Right kidney (tissue), 1 donor: Measurements from ENCODE around the gene ZBTB7C.

ENCODE experiments used
- DNase-seq: peaks from one replicate; pipeline ENCODE4 v3.0.0-alpha.2; 2016

Gene ZBTB7C

DNA sequence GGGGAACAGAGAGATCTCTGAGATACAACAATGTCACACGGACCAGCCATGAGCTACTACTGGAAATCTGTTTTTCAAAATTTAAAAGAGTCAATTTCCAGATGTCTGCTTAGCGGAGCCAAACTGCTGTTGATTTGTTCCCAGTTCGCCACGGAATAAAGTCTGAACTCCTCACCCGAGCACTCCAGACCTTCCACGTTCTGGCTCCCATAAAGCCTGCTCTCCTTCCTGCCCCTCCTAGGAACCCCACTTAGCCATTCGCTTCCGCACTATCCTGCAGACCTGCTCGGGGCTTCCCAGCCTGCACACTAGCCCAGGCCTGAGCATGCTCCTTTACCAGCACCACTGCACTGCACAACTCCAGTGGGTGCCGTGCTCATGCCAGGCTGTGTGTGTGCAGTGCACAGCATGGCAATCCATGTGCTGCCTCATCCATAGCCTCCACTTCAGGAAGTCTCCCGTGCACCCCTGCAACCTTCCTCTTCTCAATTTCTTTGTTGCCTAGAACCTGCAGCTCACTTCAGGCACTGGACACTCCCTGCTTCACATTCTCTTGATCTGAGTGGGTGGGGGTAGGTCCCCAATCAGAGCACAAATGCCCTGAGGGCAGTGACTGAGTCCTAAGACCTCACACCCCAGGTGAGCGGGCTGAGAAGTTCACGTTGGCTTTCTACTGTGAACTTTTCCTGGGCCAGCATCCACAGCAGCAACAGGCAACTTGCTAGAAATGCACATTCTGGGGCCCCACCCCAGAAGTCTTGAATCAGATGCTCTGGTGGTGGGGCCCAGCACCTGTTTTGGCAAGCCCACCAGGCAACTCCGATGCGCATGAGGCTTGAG, 53.7 kb downstream of the ZBTB7C start:
- no peak for DNase-seq

DNA sequence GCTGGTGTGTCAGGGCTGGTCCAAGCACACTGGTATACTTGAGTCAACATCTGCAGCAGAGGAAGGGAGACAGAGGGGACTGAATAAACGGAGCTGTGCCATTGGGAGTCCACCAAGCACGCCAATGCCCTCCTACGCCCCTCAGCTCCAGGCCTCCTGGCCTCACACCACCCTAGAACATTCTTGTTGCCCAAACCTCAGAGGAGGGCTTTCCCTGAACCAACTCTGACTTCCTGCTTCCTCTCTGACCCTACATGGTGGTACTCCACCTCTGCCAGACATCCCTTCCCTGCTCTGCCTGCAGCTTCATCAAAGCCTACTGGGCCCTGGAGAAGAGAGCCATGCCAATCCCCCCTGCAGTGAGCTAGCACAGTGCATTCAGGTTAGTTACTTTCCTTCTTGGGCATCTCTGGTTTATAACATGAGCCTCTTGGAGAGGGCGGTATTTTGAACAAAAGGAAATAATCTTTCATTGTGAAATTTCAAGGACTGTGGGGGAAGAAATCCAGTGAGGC, 54.4 kb downstream of the ZBTB7C start:
- DNase-seq, result no peak

DNA sequence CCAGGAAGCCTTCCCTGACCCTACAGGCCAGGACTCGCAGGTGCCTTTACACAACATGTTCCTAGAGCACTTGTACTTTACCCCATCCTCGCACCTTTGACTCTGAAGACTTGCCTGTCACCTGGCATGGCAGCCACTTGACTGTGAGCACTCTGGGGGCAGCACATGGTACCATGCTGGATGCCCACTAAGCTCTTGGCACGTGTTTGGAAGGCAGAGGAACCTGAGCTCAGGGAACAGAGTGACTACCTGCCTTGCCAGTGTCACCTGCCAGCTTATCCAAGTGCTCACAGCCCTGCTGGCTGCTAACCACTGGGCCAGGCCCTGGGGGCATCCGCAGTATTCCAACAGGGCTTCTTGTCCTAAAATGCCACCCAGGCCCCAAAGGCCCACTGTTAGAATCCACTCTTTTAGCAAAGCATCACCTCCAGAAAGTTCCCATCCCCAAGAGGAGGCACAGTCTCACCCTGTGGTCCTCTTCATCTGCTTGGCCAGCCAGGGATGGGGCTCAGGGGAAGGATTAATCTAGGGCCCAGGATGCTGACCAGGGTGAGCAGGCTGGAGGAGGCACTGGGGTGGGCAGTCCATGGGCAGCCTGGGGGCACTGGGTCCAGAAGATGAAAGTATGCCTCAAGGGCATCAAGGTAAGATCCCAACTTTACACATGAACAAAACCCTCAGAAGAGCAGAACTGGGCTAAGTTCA, 57.0 kb downstream of the ZBTB7C start:
- no peak for DNase-seq

DNA sequence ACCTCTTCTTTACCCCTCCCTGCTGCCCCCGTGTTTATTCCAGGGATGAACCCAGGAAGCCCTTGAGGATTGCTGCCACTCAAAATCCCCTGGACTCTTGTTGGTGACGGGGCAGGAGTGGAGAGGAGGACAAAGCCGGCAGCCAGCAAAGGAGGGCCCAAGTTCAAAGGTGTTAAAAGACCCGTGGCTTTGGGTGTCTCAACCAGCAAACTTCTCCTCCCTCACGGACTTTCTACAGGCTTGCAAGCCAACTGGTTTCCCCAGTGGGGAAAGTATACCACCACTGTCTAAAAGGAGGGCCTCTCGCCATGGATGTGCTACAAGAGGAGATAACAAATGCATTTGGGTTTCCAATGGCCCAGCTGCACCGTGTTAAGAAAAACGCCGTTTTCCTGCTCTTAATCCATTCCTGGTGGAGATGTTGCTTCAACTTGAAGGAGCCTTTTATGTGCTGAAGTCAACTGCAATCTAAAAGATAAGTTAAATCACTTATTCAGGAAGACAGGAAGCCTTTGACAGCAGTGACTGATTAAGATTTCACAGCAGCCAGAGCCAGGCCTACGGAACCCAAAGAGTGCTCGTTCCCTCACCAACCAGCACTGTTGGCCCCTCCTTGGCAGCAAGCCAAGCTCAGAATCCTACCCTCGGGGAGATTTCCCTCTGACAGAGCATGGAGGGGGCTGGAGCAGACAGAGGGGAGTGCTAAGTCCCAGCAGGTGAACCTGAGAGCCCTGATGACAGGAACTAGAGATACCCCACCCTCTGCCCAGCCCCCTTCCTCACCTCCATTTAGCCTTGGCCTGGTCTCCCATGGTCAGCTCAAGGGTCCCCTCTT, 57.8 kb downstream of the ZBTB7C start:
- DNase-seq, result no peak

GRCh38 chr18:48348739-48349138, 60.4 kb downstream of the ZBTB7C start:
- DNase-seq, result no peak

GRCh38 chr18:48347756-48348326, 61.3 kb downstream of the ZBTB7C start:
- DNase-seq, result no peak

DNA sequence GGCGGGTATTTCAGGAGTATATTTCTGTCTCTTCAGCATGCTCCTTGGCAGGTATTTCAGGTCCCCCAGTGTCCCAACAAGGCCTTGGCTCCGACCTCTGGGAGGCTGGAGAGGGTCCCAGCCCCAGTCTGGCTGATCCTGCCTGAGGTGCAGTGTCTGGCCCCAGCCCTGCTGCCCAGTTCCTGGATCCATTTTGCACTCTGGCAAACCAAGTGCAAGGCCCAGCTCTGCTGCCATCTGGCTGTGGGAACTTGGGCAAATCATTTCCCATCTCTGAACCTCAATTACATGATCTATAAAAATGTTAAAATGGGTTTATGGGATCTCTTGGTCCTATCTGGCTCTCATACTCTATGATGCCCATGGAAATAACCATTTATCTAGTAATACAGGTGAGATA, 63.6 kb downstream of the ZBTB7C start:
- no peak for DNase-seq

DNA sequence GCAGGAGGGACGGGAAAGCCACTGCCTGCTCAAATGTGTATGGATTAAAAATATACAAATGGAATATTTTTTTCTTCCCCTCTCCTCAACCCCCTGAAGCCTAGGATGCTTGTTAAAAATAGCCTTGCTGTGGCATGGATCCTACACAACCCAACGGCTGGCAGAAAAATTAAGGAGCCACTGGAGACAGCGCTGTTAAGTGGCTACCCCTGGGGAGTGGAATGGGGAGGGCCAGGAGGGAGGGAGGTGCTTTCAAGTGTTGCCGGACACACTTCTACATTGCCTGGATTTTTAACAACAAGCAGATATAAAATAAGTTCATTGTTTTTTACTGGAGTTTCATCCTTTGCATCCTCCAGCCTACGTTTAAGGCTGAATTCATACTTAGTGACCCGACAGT, 66.6 kb downstream of the ZBTB7C start:
- no peak for DNase-seq

DNA sequence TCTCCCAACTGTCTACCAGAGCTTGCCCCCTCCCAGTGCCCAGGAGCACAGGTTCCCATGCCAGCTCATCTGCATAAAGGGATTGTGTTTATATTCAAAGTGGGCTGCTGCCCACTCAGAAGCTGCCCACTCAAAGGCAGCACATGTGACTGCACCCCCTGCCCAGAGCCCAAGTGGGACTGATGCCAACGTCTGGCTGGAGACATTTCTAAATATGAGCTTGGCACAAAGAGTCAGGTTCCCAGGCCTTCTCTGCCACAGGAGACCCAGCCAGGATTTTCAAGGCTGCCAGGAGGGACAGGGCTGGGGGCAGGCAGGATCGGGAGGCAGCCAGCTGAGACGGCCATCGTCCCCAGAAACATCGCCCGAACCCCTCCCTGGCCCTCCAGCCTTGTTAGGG, 67.1 kb downstream of the ZBTB7C start:
- no peak for DNase-seq

DNA sequence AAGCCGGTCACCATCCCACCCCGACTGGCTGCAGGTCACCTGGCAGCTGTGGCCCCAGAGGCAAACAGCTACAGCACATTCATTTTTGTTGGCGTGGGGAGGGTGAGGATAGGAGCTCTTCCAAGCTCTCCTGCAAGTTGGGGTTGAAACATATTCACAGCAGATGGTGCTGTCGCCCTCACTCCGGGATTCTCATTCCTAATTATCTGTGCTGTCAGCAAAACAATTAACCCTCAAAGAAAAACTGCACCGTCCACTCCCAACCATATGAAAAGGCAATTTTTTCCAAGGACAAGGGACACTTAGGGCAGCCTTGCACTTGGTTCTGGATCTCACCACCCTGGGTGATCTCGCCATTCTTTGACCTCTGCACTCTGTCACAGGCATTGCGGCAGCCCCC, 68.6 kb downstream of the ZBTB7C start:
- DNase-seq, result no peak

- DNase-seq, result no peak
Observed at GRCh38 chr18:48339692-48340091, 69.5 kb downstream of the ZBTB7C start.

DNA sequence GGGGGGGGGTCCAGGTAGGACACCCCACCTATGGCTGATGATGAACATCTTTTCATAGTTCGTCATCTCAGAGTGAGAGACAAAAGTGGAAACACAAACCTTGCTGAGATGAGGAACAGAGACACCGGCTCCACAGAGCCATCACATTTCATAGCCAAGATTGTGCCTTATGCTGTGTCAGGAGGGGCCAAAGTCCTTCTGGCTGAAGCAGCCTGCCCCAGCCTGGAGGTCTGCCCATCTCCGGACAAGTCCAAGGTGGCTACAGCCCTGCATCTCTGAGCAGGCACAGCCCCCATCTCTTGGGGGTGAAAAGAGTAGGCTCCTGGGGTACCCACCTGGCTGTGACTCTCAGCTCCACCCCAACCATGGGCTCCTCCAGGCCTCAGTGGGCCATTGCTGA, 70.3 kb downstream of the ZBTB7C start:
- DNase-seq, result no peak

DNA sequence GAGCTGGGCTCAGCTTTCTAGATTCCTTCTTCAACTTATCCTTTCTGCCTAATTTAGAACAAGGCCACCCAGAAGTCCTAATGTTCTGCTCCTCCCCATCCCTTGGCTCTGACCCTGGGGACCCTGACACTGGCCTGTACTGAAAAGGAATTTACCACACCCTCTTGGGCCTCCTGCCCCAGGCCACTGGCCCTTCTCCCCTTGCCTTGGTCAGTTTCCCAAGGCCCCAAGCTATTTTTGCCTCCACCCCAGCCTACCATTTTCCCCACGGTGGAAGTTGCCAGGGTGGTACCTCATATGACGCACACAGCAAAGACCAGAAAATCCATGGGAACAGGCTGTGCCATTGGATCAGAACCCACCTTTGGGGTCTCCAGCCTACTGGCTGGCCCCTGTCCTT, 72.1 kb downstream of the ZBTB7C start:
- no peak for DNase-seq

DNA sequence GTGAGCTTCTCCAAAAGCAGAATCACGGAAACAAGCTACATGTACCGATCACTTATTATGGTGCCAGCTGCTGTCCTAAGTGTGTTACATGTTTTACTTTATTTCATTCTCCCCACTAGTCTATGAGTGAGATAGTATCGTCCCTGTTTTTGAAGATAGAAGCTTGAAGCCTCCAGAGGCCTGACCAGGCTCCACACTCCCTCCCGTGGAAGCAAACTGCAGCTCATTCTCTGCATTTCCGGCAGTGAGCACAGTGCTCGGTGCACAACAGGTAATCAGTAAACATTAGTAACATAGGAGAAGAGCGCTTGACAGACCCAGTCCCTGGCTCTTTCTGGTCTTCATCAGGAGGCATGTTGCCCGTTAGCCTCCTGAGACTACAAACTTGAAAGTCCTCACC, 72.9 kb downstream of the ZBTB7C start:
- DNase-seq, result no peak

DNA sequence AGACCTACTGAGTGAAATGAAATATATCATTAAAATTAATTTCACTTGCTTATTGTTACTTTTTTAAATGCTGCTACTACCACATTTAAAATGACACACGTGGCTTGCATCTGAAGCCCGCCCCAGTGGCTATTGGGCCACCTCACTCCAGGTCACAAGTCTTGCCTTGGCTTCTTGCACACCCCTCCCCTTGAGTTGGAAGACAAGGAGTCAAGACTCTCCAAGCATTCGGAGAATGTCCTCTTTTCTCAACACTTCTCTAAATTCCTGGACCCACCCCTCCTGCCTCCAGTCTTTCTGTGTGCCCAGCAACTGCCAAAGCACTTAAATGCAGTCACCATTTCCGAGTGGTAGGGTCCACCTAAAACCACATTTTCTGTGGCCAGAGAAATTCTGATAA, 73.4 kb downstream of the ZBTB7C start:
- no peak for DNase-seq

GRCh38 chr18:48334845-48335244, 74.3 kb downstream of the ZBTB7C start:
- DNase-seq, result no peak

DNA sequence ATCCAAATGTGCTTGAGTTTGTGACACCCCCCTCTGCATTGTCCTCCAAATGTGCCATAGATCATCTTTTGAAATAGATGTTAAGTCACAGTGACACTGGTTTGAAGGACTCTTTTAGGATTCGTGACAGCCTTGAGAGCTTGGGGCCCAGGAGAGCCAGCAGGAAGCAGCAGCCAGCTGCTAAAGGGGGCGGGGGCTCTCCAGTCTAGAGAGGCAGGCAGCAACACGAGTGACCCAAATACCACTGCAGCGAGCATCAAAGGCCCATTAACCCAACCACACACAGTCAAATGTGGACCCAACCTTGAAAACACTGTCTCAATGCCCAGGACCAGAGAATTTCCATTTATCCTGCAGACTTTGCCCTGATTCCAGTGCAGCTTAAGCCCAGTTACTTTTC, 75.6 kb downstream of the ZBTB7C start:
- no peak for DNase-seq

DNA sequence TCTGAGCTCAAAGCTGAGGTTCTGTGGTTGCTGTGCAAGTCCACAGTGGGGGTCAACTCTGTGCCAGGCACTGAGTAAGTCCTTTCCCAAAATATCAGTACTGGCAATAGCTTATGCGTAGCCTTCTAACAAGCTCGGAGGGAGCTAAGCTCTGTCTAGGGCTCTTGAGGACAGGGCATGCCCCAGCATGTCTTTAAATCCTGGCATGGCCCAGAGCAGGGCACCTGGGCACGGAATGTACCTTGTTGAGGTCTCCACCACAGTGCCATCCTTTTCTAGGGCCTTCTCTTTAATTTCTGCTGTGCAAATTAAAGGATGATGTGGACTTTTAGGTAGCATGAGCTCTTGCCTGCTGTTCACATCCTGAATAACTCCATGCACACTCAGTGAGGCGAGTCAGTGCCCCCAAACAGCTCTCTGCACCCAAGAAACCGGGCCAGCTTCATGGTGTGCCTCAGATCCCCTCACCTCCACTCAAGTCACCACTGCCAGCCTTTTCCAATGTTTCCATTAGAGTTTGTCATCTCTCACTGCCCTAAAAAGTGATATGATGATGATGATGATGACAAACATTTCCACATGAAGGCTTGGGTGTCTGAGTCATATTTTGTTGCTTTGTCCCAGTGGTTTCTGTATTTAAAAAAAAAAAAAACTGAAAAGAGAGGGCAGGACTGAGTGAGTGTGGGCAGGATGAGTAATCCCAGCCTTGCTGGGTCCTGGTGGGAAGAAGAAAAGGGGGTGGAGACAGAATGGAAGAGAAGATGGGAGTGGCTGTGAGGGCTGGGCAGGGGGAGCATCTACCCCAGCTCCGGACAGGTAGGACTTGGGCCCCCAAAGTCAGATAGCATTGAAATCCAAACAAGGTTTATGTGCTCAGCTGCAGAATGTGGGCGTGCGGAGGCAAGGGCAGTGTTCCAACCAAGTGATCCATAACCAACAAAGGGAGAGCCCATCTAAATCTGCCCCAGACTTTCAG, 78.9 kb downstream of the ZBTB7C start:
- DNase-seq, result no peak

DNA sequence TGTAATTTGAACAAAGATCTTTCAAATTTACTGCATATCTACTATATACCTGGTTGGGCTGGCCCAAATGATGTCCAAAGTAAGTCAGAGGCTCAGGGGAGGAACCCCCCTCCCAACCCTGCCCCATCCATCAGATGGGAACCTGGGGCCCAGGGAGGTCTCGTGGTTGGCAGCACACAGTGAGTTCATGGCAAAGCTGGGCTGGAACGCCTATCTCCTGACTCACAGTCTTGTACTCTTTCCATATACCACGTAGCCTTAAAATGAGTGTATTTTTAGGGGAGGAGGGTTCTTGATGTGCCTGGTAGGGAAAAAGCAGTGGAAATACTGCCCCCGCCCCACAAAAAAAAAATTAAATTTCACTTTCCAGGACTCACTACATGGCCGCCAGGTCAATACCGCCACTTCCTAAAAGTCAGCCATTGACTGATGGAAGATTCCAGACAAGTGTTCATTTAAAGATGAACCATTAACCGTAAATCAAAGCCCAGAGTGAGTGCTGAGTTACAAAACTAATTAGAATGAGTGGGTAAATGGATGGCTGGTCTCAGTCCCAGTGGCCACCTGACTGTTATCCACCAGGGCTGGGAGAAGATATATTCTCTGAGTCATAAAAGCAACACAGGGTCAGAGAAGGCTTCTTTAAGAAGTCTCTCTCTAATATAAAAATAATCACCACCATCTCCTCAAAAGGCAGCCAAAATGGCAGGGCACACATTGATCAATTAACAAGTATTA, 80.5 kb downstream of the ZBTB7C start:
- DNase-seq, result no peak

DNA sequence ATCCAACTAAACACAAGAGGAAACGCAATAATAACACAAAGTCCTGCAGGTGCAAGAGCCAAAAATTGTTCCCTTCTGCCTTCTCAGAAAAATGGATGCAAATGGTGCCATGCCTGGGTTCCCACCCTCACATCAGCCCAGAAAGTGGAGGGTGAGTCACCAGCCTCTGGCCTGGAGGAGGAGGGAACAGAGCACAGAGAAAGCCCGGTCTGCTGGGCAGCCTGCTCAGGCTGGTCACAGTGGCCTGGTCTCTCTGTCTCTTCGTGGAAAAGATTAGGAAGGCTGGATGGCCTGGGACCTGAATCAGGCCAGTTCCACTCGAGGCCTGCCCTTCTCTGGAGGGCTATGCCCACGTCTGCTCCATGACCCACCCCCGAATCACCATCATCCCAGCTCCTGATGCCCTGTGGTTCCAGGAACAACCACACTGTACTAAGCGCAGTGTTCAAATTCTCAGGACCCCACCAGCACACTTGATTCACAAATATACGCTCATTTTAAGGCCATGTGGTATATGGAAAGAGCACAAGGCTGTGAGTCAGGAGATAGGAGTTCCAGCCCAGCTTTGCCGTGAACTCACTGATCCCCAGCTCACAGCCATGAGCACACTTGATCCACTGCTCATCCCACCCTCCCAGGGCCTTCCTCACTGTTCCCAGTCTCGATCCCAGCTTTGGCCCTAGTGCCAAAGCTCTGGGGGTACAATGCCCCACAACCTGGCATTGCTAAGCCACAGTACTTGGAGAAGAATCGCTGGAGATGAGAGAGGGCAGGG, 82.1 kb downstream of the ZBTB7C start:
- no peak for DNase-seq
